ENCODE measurements around the gene VWA1.
A peak's percentile ranks its signal among the peaks of the same experiment; 100 is the strongest.

- TF ChIP-seq POLR2A (IDR thresholded peaks at IDR 0.05; ENCODE audit: low read depth, low read length): no peak
- 0 out of 2 replicates have a peak, but pooled peaks have one; percentile 44 for TF ChIP-seq MAX (IDR thresholded peaks at IDR 0.05; ENCODE audit: low read depth, low read length)
- peak; percentile 47 for TF ChIP-seq USF1 (IDR thresholded peaks at IDR 0.05; ENCODE audit: borderline replicate concordance, extremely low read length, insufficient read depth, low read depth, low read length)
- TF ChIP-seq CTCF (IDR thresholded peaks at IDR 0.05 in 2 of 3, conservative IDR thresholded peaks at IDR 0.05 in 1 of 3; ENCODE audit: control insufficient read depth in 2 of 3, extremely low read depth in 1 of 3, insufficient read depth in 1 of 3, low read depth in 3 of 3, low read length in 3 of 3): peak; percentile 88 to 98 (median 89)
- TF ChIP-seq RCOR1 (conservative IDR thresholded peaks at IDR 0.05; ENCODE audit: low read depth, low read length): no peak
These were observed 5.8 kb downstream of the VWA1 start for GRCh38 chr1:1441002-1441888.
